ENCODE measurements around the gene SCUBE2.

DNA sequence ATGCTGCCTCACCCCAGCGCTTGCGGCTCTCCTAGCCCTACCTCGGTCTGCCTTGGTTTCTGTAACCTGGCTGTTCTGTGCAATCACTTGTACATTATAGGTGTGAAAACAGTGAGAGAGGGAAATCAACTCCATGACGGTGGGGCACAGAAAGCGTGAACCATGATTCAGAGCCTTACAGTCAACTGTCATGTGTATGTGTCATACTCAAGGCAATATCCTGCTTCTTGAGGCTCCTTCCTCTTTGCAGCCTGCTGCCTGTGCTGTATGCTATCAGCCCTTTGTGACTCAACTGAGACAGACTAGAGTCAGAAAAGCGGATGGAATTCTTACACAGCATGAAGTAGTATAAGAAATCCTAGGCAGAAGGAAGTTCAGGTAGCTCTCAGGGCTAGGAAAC lies 89.7 kb downstream of the SCUBE2 start:
- TF ChIP-seq EZH2 (IDR thresholded peaks at IDR 0.05; ENCODE audit: low read length, unreplicated experiment), result no peak
- TF ChIP-seq, protein P1, sequence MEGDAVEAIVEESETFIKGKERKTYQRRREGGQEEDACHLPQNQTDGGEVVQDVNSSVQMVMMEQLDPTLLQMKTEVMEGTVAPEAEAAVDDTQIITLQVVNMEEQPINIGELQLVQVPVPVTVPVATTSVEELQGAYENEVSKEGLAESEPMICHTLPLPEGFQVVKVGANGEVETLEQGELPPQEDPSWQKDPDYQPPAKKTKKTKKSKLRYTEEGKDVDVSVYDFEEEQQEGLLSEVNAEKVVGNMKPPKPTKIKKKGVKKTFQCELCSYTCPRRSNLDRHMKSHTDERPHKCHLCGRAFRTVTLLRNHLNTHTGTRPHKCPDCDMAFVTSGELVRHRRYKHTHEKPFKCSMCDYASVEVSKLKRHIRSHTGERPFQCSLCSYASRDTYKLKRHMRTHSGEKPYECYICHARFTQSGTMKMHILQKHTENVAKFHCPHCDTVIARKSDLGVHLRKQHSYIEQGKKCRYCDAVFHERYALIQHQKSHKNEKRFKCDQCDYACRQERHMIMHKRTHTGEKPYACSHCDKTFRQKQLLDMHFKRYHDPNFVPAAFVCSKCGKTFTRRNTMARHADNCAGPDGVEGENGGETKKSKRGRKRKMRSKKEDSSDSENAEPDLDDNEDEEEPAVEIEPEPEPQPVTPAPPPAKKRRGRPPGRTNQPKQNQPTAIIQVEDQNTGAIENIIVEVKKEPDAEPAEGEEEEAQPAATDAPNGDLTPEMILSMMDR (conservative IDR thresholded peaks at IDR 0.05; ENCODE audit: low read depth, low read length), result no peak

Measured in PC-3 (cell line).